ENCODE measurements around the gene SNRNP70. TPM values are rescaled to one million over a fixed set of nuclear protein-coding genes. Genes with fewer than 3 reads are reported as not detected.

Gene SNRNP70
- total RNA-seq, 1 donor from 2014 or later = 296 TPM

DNA sequence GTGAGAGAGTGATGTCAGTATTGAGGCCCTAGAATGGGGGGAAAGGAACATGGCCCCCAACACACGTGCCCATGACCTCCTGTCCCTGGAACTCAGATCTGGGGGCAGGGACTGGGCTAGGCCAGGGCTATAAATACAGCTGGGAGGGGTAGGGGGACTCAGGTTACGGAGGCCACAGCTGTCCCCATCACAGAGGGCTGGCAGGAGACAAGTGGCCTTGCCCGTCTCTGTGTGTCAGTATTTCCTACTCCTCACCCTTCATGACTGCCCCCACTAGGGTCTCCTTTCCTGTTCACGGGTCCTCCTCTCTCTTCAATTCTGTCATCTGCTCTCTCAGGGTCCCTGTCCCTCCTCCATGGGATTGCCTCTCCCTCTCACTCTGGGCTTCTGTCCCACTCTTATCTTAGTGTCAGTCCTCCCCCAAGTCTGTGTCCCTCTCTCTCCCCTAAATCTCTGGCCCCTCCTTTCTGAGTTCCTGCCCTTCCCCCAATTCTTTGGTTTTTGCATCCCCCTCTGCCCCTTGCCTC lies 70.6 kb downstream of the SNRNP70 start:
- H3K27me3 Mint-ChIP-seq = peaks cover 5% of the 10 kb centered on the region
- H3K9me3 Mint-ChIP-seq = peaks cover 10% of the 10 kb centered on the region
- H3K4me3 Mint-ChIP-seq = peak overlapping the region; percentile 82
- peaks cover 27% of the 10 kb centered on the region for H3K4me1 Mint-ChIP-seq (ENCODE audit: unreplicated experiment)
- DNase-seq (ENCODE audit: extremely low spot score, unreplicated experiment) = no peak
- TF ChIP-seq, protein P1, sequence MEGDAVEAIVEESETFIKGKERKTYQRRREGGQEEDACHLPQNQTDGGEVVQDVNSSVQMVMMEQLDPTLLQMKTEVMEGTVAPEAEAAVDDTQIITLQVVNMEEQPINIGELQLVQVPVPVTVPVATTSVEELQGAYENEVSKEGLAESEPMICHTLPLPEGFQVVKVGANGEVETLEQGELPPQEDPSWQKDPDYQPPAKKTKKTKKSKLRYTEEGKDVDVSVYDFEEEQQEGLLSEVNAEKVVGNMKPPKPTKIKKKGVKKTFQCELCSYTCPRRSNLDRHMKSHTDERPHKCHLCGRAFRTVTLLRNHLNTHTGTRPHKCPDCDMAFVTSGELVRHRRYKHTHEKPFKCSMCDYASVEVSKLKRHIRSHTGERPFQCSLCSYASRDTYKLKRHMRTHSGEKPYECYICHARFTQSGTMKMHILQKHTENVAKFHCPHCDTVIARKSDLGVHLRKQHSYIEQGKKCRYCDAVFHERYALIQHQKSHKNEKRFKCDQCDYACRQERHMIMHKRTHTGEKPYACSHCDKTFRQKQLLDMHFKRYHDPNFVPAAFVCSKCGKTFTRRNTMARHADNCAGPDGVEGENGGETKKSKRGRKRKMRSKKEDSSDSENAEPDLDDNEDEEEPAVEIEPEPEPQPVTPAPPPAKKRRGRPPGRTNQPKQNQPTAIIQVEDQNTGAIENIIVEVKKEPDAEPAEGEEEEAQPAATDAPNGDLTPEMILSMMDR (conservative IDR thresholded peaks at IDR 0.05) = no peak
- H3K36me3 Mint-ChIP-seq = peaks cover 5% of the 10 kb centered on the region
- H3K27ac Mint-ChIP-seq = peak overlapping the region; percentile 80

DNA sequence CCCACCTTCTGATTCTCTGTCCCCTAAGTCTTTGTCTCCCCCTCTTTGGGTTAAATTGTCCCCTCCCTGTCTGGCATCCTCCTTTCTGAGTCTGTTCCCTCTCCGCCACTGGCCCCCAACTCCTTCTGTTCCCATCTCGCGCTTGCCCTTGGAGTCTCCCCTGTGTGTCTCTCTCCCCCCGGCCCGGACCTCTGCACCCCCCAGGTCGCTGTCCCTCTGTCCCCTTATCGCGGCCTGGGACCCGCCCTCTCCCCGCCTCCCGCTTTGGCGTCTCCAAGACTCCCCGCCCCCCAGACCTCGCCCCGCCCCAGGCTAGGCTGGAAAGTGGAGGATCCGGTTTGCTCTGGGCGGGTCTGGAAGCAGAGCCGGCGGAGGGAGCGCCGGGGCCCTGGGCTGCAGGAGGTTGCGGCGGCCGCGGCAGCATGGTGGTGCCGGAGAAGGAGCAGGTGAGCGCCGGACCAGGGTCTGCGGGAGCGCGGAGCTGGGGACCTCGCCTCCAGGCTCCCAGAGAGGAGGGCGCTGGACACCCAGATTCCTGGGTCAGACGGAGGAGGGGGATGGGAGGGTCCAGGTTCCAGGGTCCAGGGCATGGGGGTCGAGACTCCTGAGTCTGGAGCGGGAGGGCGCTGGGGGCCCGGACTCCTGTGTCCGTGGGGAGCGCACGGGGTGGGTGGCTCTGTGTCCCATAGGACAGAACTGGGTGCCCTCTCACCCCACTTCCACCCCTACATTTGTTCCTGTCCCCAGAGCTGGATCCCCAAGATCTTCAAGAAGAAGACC lies 72.4 kb downstream of the SNRNP70 start, which contains the start of gene TRPM4:
Gene TRPM4 (plus strand): TSS at position 348 of the 780 bp plus-strand sequence. CDS start 75 bp downstream, at position 423.
- H3K4me1 Mint-ChIP-seq (ENCODE audit: unreplicated experiment) = peaks cover 23% of the 10 kb centered on the region
- H3K9me3 Mint-ChIP-seq = peaks cover 10% of the 10 kb centered on the region
- H3K36me3 Mint-ChIP-seq = peaks cover 7% of the 10 kb centered on the region
- TF ChIP-seq, protein P1 (conservative IDR thresholded peaks at IDR 0.05) = no peak
- peak; percentile 92 for DNase-seq (ENCODE audit: extremely low spot score, unreplicated experiment)
- peaks cover 5% of the 10 kb centered on the region for H3K27me3 Mint-ChIP-seq
- H3K27ac Mint-ChIP-seq = peak within 1 kb of the TSS; percentile 85
- peak within 1 kb of the TSS; percentile 89 for H3K4me3 Mint-ChIP-seq

Other genes with a start within 250 kb of the SNRNP70 start
- gene HSD17B14, start 249.0 kb upstream of the SNRNP70 start, total RNA-seq (ENCODE audit: low replicate concordance) = 9.4 and 12.9 TPM in 2 replicates
- 15.8 and 45.4 TPM in 2 replicates for gene PLEKHA4, start 216.8 kb upstream of the SNRNP70 start, total RNA-seq (ENCODE audit: low replicate concordance)
- gene PPP1R15A, start 213.0 kb upstream of the SNRNP70 start, total RNA-seq (ENCODE audit: low replicate concordance) = 57.5 and 161 TPM in 2 replicates
- gene TULP2, start 186.7 kb upstream of the SNRNP70 start, total RNA-seq (ENCODE audit: low replicate concordance) = not detected in 2 replicates
- gene NUCB1, start 185.1 kb upstream of the SNRNP70 start, total RNA-seq (ENCODE audit: low replicate concordance) = 202 and 205 TPM in 2 replicates
- 1.4 and 3.4 TPM in 2 replicates for gene DHDH, start 151.8 kb upstream of the SNRNP70 start, total RNA-seq (ENCODE audit: low replicate concordance)
- 161 and 201 TPM in 2 replicates for gene BAX, start 130.6 kb upstream of the SNRNP70 start, total RNA-seq (ENCODE audit: low replicate concordance)
- gene FTL, start 120.1 kb upstream of the SNRNP70 start, total RNA-seq (ENCODE audit: low replicate concordance) = 1,657 and 2,039 TPM in 2 replicates
- 62.1 and 64.8 TPM in 2 replicates for gene GYS1, start 92.1 kb upstream of the SNRNP70 start, total RNA-seq (ENCODE audit: low replicate concordance)
- gene RUVBL2, start 91.6 kb upstream of the SNRNP70 start, total RNA-seq (ENCODE audit: low replicate concordance) = 72.6 and 99.5 TPM in 2 replicates
- not detected in 2 replicates for gene LHB, start 68.4 kb upstream of the SNRNP70 start, total RNA-seq (ENCODE audit: low replicate concordance)
- gene CGB3, start 61.1 kb upstream of the SNRNP70 start, total RNA-seq (ENCODE audit: low replicate concordance) = 6.1 TPM in 1 of 2 replicates, not detected in the other
- gene CGB2, start 53.6 kb upstream of the SNRNP70 start, total RNA-seq (ENCODE audit: low replicate concordance) = not detected in 2 replicates
- not detected in 2 replicates for gene CGB1, start 48.6 kb upstream of the SNRNP70 start, total RNA-seq (ENCODE audit: low replicate concordance)
- 6.7 TPM in 1 of 2 replicates, not detected in the other for gene CGB5, start 41.6 kb upstream of the SNRNP70 start, total RNA-seq (ENCODE audit: low replicate concordance)
- gene CGB8, start 36.3 kb upstream of the SNRNP70 start, total RNA-seq (ENCODE audit: low replicate concordance) = 9.4 TPM in 1 of 2 replicates, not detected in the other
- gene CGB7, start 27.7 kb upstream of the SNRNP70 start, total RNA-seq (ENCODE audit: low replicate concordance) = 1.9 and 3.6 TPM in 2 replicates
- gene NTF4, start 20.6 kb upstream of the SNRNP70 start, total RNA-seq (ENCODE audit: low replicate concordance) = 3.9 and 5.2 TPM in 2 replicates
- gene KCNA7, start 12.8 kb upstream of the SNRNP70 start, total RNA-seq (ENCODE audit: low replicate concordance) = not detected in 2 replicates
- gene LIN7B, start 28.9 kb downstream of the SNRNP70 start, total RNA-seq (ENCODE audit: low replicate concordance) = 10.6 TPM in 2 replicates
- 2.3 and 2.6 TPM in 2 replicates for gene C19orf73, start 33.7 kb downstream of the SNRNP70 start, total RNA-seq (ENCODE audit: low replicate concordance)
- gene PPFIA3, start 34.1 kb downstream of the SNRNP70 start, total RNA-seq (ENCODE audit: low replicate concordance) = 15.2 and 17.8 TPM in 2 replicates
- gene HRC, start 69.9 kb downstream of the SNRNP70 start, total RNA-seq (ENCODE audit: low replicate concordance) = 3.2 TPM in 1 of 2 replicates, not detected in the other
- gene TRPM4, start 72.3 kb downstream of the SNRNP70 start, total RNA-seq (ENCODE audit: low replicate concordance) = 33.1 and 41.5 TPM in 2 replicates
- gene SLC6A16, start 239.7 kb downstream of the SNRNP70 start, total RNA-seq (ENCODE audit: low replicate concordance) = 0.31 and 3.5 TPM in 2 replicates
- gene CD37, start 250.0 kb downstream of the SNRNP70 start, total RNA-seq (ENCODE audit: low replicate concordance) = not detected in 2 replicates